OCI-LY3 (cell line): ENCODE measurements around the gene MINK1.

Experiments
- EZH2phosphoT487 ChIP-seq: fragments of 200-600 bp; shearing (Covaris generic); IDR thresholded peaks from 2 replicates; pipeline ENCODE4 v1.6.1; 2018; ENCODE audit warnings: antibody characterized with exemption, mixed run types, low read depth
- TF ChIP-seq, protein P1 (sequence below): fragments of 200-600, 300-600 bp; sonication (generic); IDR thresholded peaks from 2 replicates; pipeline ENCODE4 v1.5.1; 2014; ENCODE audit warnings: antibody characterized with exemption, low read length, low read depth

DNA sequence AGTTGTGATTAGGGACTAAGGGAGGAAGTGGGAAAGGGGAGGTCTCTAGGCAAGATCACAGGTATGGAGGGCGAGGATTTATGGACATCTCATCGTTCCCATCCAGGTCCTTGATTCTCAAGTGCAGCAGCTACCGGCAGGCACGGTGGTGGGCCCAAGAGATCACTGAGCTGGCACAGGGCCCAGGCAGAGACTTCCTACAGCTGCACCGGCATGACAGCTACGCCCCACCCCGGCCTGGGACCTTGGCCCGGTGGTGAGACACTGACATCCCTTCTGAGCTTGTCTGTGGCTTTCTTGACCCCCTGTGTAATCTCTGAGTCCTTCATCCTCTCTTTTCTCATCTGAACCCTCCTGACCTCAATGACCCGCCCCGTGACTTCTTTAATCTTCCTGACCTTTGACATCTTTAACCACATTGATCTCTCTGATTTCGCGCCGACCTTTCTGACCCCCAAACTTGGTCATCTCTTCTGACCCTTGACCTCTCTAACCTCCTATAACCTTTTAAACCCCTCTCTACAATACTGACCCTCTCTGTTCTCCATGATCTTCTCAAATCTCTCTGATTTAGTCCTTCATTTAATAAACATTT is 22.3 kb upstream of the MINK1 start:
- TF ChIP-seq, protein P1, sequence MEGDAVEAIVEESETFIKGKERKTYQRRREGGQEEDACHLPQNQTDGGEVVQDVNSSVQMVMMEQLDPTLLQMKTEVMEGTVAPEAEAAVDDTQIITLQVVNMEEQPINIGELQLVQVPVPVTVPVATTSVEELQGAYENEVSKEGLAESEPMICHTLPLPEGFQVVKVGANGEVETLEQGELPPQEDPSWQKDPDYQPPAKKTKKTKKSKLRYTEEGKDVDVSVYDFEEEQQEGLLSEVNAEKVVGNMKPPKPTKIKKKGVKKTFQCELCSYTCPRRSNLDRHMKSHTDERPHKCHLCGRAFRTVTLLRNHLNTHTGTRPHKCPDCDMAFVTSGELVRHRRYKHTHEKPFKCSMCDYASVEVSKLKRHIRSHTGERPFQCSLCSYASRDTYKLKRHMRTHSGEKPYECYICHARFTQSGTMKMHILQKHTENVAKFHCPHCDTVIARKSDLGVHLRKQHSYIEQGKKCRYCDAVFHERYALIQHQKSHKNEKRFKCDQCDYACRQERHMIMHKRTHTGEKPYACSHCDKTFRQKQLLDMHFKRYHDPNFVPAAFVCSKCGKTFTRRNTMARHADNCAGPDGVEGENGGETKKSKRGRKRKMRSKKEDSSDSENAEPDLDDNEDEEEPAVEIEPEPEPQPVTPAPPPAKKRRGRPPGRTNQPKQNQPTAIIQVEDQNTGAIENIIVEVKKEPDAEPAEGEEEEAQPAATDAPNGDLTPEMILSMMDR, result no peak
- TF ChIP-seq EZH2phosphoT487, result no peak
